Measurements from ENCODE around the gene MAP3K9. TPM values are rescaled to one million over a fixed set of nuclear protein-coding genes. Genes with fewer than 3 reads are reported as not detected.

The MAP3K9 gene
- total and polyA plus RNA-seq, 2 of the 8 experiments (the other 6 are each of a cell fraction or from before 2014, with no cell fraction given): 9.8 to 24.7 TPM

DNA sequence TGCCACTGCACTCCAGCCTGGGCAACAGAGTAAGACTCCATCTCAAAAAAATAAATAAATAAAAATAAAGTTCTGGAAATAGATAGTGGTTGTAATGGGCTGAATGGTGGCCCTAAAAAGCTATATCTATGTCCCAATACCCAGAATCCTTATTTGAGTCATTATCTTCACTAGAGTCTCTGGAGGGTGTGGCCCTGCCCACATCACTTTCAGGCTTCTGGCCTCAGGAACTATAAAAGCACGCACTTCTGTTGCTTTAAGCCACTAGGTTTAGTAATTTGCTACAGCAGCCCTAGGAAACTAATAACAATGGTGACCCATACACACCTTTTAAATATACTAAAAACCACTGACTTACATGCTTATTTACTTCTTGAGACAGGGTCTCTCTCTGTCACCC, 49.9 kb downstream of the MAP3K9 start:
- H3K4me2 ChIP-seq (ENCODE audit: insufficient read depth in 1 of 2, low read depth in 2 of 2, low read length in 2 of 2): no peak overlapping the region
- H3K18ac ChIP-seq (ENCODE audit: extremely low read depth, low read length): no peak overlapping the region
- H3K23me2 ChIP-seq (ENCODE audit: low read depth, low read length): no peaks in the 10 kb centered on the region
- H3K23ac ChIP-seq (ENCODE audit: insufficient read length): no peak overlapping the region
- peaks cover 4% of the 10 kb centered on the region for H3K79me1 ChIP-seq (ENCODE audit: low read depth, low read length)
- H3K36me3 ChIP-seq (ENCODE audit: control insufficient read depth in 2 of 4, insufficient read depth in 4 of 4, low read length in 3 of 4): peaks cover 6 to 20% (median 10%) of the 10 kb centered on the region in 4 experiments; a peak in 7 of 8 replicates
- H2BK12ac ChIP-seq (ENCODE audit: low read depth, low read length): no peak overlapping the region
- DNase-seq (ENCODE audit: low read depth in 1 of 2, low spot score in 2 of 2) (no peak), FAIRE-seq (no peak)
- no peak overlapping the region for H3K4ac ChIP-seq (replicated peaks; ENCODE audit: insufficient read length, low read depth, low read length)
- no peaks in the 10 kb centered on the region for H3K9me3 ChIP-seq (ENCODE audit: insufficient read depth in 2 of 2, low read depth in 1 of 2, low read length in 1 of 2)
- peaks cover 0 to 6% of the 10 kb centered on the region in 2 experiments for H4K20me1 ChIP-seq (replicated peaks in 1 of 2; ENCODE audit: control insufficient read depth in 1 of 2, insufficient read depth in 2 of 2, low read length in 2 of 2)
- H2BK20ac ChIP-seq (ENCODE audit: low read length): no peak overlapping the region
- no peak overlapping the region for H2BK15ac ChIP-seq (ENCODE audit: low read length)
- no peaks in the 10 kb centered on the region for H3K79me2 ChIP-seq (ENCODE audit: control insufficient read depth in 1 of 2, insufficient read depth in 2 of 2, low read length in 2 of 2)
- no peak overlapping the region for H3K4me3 ChIP-seq (ENCODE audit: extremely low read depth in 1 of 4, insufficient read depth in 2 of 4, low read depth in 3 of 4, low read length in 4 of 4)
- H4K91ac ChIP-seq (replicated peaks; ENCODE audit: insufficient read length, low read length): no peak overlapping the region
- CTCF ChIA-PET (ENCODE audit: partially characterized antibody): interaction anchor here (1.0 to 3.2 kb wide), 3 partner anchors 10 to 210 kb away, joined by 3 to 14 read pairs (median 6); no protein-coding TSS in a partner anchor
- H3K4me1 ChIP-seq (replicated peaks in 1 of 4; ENCODE audit: control insufficient read depth in 3 of 4, insufficient read depth in 4 of 4, low read length in 3 of 4): no peaks in the 10 kb centered on the region
- no peak overlapping the region for H3K56ac ChIP-seq (replicated peaks; ENCODE audit: insufficient read length, low read depth, low read length)
- H3K9ac ChIP-seq (replicated peaks in 1 of 4; ENCODE audit: extremely low read depth in 1 of 4, low read depth in 3 of 4, low read length in 3 of 4): no peak overlapping the region
- H2AFZ ChIP-seq (ENCODE audit: low read length): no peak overlapping the region
- H2BK5ac ChIP-seq (ENCODE audit: low read depth, low read length): no peak overlapping the region
- no peak overlapping the region for H3K14ac ChIP-seq (ENCODE audit: insufficient read length)
- no peak overlapping the region for H3K27ac ChIP-seq (ENCODE audit: low read depth, low read length)
- H3K27me3 ChIP-seq (replicated peaks in 1 of 4; ENCODE audit: control insufficient read depth in 3 of 4, extremely low read depth in 1 of 4, insufficient read depth in 3 of 4, low read length in 3 of 4): no peaks in the 10 kb centered on the region
- no peak overlapping the region for H4K8ac ChIP-seq (ENCODE audit: extremely low read depth, insufficient read depth, low read length)
- H4K5ac ChIP-seq (ENCODE audit: insufficient read length, low read depth, low read length): no peak overlapping the region
- WGBS, 2 experiments (ENCODE audit: extremely low coverage in 1 of 2, insufficient coverage in 1 of 2, insufficient read length in 1 of 2, insufficient replicate concordance in 2 of 2, low coverage in 1 of 2, low lambda C conversion rate in 2 of 2, missing lambda C conversion rate in 1 of 2): 88% methylated on average over 1 of the region's 1 CpG; no CpG with 5 or more reads in 1 of the 2 experiments
- H2AK5ac ChIP-seq (ENCODE audit: low read depth, low read length): no peak overlapping the region
- POLR2A ChIA-PET (ENCODE audit: partially characterized antibody): interaction anchor here (1.2 kb wide), 1 partner anchor 49 kb away, joined by 3 read pairs; no protein-coding TSS in a partner anchor
- no peak overlapping the region for H2BK120ac ChIP-seq (replicated peaks; ENCODE audit: low read depth, low read length)
- TF ChIP-seq SIX5 (IDR thresholded peaks at IDR 0.05; ENCODE audit: low read depth, low read length) (no peak), CREB1 (IDR thresholded peaks at IDR 0.05) (no peak), RNF2 (IDR thresholded peaks at IDR 0.05; ENCODE audit: borderline replicate concordance, low read depth, low read length, missing control alignments, poor library complexity, severe bottlenecking) (no peak), KDM5A (IDR thresholded peaks at IDR 0.05; ENCODE audit: low read length) (no peak), HDAC2 (IDR thresholded peaks at IDR 0.05; ENCODE audit: borderline replicate concordance in 1 of 2, low read depth in 2 of 2, low read length in 2 of 2) (no peak), TEAD4 (IDR thresholded peaks at IDR 0.05; ENCODE audit: low read depth, low read length) (no peak), SP1 (IDR thresholded peaks at IDR 0.05; ENCODE audit: low read depth, low read length) (no peak), MAFK (IDR thresholded peaks at IDR 0.05; ENCODE audit: low read depth, low read length) (no peak), BRCA1 (IDR thresholded peaks at IDR 0.05; ENCODE audit: low read depth, low read length) (no peak), POU5F1 (IDR thresholded peaks at IDR 0.05; ENCODE audit: low read depth, low read length) (no peak), CTBP2 (IDR thresholded peaks at IDR 0.05; ENCODE audit: borderline replicate concordance, insufficient read depth, insufficient read length, low read length) (no peak), CBX8 (IDR thresholded peaks at IDR 0.05; ENCODE audit: borderline replicate concordance, low read depth, low read length) (no peak)
- TF ChIP-seq, protein P1, sequence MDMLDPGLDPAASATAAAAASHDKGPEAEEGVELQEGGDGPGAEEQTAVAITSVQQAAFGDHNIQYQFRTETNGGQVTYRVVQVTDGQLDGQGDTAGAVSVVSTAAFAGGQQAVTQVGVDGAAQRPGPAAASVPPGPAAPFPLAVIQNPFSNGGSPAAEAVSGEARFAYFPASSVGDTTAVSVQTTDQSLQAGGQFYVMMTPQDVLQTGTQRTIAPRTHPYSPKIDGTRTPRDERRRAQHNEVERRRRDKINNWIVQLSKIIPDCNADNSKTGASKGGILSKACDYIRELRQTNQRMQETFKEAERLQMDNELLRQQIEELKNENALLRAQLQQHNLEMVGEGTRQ (IDR thresholded peaks at IDR 0.05; ENCODE audit: low read length): no peak

All from H1 (cell line).